Esophagus squamous epithelium (tissue), 4 donors: ENCODE results near the gene CPM.

Experiments used
- POLR2A ChIP-seq, 4 donors: fragments of 450-650 bp; IDR thresholded peaks; one replicate each; pipeline ENCODE4 v1.6.1; 2017; ENCODE audit warnings: antibody characterized with exemption in 4 of 4, mild to moderate bottlenecking in 4 of 4, moderate library complexity in 3 of 4
- TF ChIP-seq, protein P1 (sequence below), 6 experiments: fragments of 450-650 bp in 4 of 6; fragments of 200-600 bp in 2 of 6; sonication (generic) in 2 of 6; IDR thresholded peaks; one replicate each; pipeline ENCODE4 v1.5.1; 2016 to 2019; ENCODE audit warnings: antibody characterized with exemption in 6 of 6, mild to moderate bottlenecking in 4 of 6, moderate library complexity in 4 of 6

DNA sequence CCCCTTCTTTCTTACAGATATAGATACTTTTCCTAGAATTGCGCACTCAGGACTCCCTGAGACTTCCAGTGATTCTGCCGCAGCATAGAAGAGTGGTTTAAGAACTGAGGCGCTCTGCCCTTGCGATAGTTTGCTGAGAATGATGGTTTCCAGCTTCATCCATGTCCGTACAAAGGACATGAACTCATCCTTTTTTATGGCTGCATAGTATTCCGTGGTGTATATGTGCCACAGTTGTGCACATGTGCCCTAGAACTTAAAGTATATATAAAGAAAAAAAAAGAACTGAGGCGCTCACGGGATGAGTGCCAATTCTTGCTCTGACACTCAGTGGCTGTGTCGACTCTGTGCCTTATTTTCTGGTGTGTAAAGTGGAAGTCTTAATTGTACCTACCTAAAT is 1.4 kb upstream of the CPM start:
- TF ChIP-seq, protein P1, sequence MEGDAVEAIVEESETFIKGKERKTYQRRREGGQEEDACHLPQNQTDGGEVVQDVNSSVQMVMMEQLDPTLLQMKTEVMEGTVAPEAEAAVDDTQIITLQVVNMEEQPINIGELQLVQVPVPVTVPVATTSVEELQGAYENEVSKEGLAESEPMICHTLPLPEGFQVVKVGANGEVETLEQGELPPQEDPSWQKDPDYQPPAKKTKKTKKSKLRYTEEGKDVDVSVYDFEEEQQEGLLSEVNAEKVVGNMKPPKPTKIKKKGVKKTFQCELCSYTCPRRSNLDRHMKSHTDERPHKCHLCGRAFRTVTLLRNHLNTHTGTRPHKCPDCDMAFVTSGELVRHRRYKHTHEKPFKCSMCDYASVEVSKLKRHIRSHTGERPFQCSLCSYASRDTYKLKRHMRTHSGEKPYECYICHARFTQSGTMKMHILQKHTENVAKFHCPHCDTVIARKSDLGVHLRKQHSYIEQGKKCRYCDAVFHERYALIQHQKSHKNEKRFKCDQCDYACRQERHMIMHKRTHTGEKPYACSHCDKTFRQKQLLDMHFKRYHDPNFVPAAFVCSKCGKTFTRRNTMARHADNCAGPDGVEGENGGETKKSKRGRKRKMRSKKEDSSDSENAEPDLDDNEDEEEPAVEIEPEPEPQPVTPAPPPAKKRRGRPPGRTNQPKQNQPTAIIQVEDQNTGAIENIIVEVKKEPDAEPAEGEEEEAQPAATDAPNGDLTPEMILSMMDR (IDR thresholded peaks at IDR 0.05), result no peak
- TF ChIP-seq POLR2A (IDR thresholded peaks at IDR 0.05), result no peak
